Fibroblast of pulmonary artery (primary cell): ENCODE results near the gene PRCP.
"Not testable (repeated sequence)": the region's sequence is repeated elsewhere in the genome, so short reads cannot be mapped to it uniquely, and the experiment has no call there.

Experiments used
- DNase-seq: peaks from one replicate; pipeline ENCODE4 v3.0.0-alpha.2; 2010; ENCODE audit warnings: low read depth
- H3K4me3 ChIP-seq: replicated peaks from 2 replicates; pipeline ENCODE4 v1.5.1; 2011; ENCODE audit warnings: low read depth, mild to moderate bottlenecking, control low read depth, low read length, moderate library complexity
- CTCF ChIP-seq: IDR thresholded peaks from 2 replicates; pipeline ENCODE4 v1.5.1; 2011; ENCODE audit warnings: mild to moderate bottlenecking, control low read depth, low read length, inconsistent platforms; ENCODE audit errors: missing control alignments

The PRCP gene

GRCh38 chr11:82859750-82860149 is 40.5 kb downstream of the PRCP start:
- no peak for TF ChIP-seq CTCF
- H3K4me3 ChIP-seq = no peak overlapping the region
- DNase-seq = peak; percentile 42

GRCh38 chr11:82858556-82859091 is 41.6 kb downstream of the PRCP start:
- no peak for TF ChIP-seq CTCF
- no peak overlapping the region for H3K4me3 ChIP-seq
- DNase-seq = peak; percentile 71

- H3K4me3 ChIP-seq = no peak overlapping the region
- no peak for DNase-seq
- no peak for TF ChIP-seq CTCF
Measured at GRCh38 chr11:82858133-82858532, 42.1 kb downstream of the PRCP start.

- no peak for DNase-seq
- H3K4me3 ChIP-seq = no peak overlapping the region
- no peak for TF ChIP-seq CTCF
Measured at GRCh38 chr11:82857145-82857544, 43.1 kb downstream of the PRCP start.

GRCh38 chr11:82855616-82856015 is 44.6 kb downstream of the PRCP start:
- no peak overlapping the region for H3K4me3 ChIP-seq
- TF ChIP-seq CTCF = no peak
- no peak for DNase-seq

- not testable (repeated sequence) for H3K4me3 ChIP-seq, DNase-seq
Measured at GRCh38 chr11:82854916-82855315, 45.3 kb downstream of the PRCP start.

GRCh38 chr11:82854242-82854641 is 46.0 kb downstream of the PRCP start:
- H3K4me3 ChIP-seq = no peak overlapping the region
- DNase-seq = peak; percentile 26
- no peak for TF ChIP-seq CTCF
